ENCODE measurements around the gene STEAP4.

Gene STEAP4

DNA sequence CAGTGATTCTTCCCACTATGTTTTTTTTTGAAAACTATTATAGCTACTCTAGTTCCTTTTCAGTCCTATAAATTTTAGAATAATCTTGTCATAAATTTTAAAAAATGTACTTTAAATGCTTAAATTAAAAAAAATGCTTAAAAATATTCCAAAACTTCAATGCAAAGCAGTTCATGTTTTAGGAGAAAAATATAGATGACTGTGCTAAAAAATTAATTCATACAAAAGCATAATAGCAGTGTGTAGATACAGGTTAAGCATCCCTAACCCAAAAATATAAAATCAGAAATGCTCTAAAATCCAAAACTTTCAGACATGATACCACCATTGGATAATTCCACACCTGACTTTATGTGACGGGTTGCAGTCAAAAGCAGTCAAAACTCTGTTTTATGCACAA, 12.8 kb downstream of the STEAP4 start:
- no peak for DNase-seq (ENCODE audit: low read depth)
- H3K4me3 ChIP-seq (ENCODE audit: low read length), result no peak overlapping the region
- TF ChIP-seq, protein P1, sequence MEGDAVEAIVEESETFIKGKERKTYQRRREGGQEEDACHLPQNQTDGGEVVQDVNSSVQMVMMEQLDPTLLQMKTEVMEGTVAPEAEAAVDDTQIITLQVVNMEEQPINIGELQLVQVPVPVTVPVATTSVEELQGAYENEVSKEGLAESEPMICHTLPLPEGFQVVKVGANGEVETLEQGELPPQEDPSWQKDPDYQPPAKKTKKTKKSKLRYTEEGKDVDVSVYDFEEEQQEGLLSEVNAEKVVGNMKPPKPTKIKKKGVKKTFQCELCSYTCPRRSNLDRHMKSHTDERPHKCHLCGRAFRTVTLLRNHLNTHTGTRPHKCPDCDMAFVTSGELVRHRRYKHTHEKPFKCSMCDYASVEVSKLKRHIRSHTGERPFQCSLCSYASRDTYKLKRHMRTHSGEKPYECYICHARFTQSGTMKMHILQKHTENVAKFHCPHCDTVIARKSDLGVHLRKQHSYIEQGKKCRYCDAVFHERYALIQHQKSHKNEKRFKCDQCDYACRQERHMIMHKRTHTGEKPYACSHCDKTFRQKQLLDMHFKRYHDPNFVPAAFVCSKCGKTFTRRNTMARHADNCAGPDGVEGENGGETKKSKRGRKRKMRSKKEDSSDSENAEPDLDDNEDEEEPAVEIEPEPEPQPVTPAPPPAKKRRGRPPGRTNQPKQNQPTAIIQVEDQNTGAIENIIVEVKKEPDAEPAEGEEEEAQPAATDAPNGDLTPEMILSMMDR (IDR thresholded peaks at IDR 0.05; ENCODE audit: insufficient read depth, low read depth, low read length, missing control alignments), result no peak

DNA sequence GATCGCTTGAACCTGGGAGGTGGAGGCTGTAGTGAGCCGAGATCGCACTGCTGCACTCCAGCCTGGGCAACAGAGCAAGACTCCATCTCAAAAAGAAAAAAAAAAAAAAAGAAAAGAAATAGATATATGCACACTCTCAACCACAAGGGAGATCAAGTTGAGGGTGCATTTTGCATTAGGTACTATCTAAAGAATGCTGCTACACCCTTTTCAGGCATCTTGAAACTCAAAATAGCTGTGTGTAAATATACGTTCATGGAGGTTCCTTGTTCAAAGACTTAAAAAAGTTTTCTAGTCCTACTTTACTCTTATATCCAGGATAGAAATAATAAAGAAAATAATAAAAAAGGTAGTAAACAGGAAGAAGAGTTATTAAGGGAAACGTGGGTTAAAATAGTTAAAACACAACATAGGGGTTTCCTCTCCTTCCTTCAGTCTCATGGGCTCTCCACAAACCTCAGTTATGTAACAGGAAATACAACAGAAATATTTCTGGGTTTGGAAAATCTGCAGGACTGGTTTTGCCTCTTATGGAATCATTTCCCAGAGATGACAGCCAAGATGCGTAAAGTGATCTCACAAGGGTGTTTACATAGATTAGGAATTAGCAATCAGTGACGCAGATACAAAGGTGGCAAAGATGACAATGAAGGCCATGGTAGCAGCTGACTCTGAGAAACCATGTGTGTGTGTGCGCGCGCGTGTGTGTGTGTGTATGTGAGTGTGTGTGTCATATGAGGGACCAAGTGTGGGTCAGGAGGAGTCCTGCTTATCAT, 15.1 kb downstream of the STEAP4 start:
- TF ChIP-seq, protein P1 (IDR thresholded peaks at IDR 0.05; ENCODE audit: insufficient read depth, low read depth, low read length, missing control alignments), result no peak
- H3K4me3 ChIP-seq (ENCODE audit: low read length), result no peak overlapping the region
- DNase-seq (ENCODE audit: low read depth), result peak; percentile 95

DNA sequence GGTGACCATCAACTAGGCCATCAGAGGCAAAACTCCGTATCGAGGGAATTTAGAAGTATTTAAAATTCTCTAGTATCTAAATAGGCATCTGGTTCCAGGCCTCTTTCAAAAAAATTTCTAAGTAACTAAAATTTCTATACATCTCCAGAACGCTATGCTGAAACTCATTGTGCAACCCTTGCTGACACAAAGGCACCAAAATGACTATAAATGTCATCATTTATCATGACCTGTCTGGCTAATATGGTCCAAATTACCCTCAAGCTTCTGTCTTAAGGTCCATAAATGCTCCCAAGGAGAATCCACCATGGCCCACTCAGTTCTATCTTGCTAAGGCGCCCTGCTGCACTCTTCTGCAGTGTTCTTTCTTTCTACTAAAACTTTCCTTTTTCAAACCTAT, 16.2 kb downstream of the STEAP4 start:
- no peak overlapping the region for H3K4me3 ChIP-seq (ENCODE audit: low read length)
- DNase-seq (ENCODE audit: low read depth), result no peak
- TF ChIP-seq, protein P1 (IDR thresholded peaks at IDR 0.05; ENCODE audit: insufficient read depth, low read depth, low read length, missing control alignments), result no peak

DNA sequence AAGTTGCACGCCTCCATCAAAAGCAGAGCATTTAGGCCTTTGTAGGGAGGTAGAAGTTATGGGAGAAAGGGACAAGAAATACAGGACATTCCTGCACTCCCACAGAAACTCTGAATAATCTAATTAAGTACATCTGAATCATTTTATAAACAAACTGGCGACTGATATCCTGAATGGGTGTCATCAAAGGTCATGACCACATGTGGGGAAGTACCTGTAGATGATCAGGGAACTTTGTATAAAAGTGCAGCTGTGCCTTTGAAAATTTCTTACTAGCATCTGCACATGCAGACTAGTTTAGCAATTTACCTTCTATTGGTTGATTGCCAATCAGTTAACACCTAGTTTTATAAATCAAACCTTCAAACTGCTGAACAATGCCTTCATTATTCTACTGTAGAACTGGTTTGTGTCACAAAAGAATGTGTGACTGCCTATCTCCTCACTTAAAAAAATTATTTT, 17.1 kb downstream of the STEAP4 start:
- peak; percentile 91 for DNase-seq (ENCODE audit: low read depth)
- TF ChIP-seq, protein P1 (IDR thresholded peaks at IDR 0.05; ENCODE audit: insufficient read depth, low read depth, low read length, missing control alignments), result no peak
- H3K4me3 ChIP-seq (ENCODE audit: low read length), result no peak overlapping the region

DNA sequence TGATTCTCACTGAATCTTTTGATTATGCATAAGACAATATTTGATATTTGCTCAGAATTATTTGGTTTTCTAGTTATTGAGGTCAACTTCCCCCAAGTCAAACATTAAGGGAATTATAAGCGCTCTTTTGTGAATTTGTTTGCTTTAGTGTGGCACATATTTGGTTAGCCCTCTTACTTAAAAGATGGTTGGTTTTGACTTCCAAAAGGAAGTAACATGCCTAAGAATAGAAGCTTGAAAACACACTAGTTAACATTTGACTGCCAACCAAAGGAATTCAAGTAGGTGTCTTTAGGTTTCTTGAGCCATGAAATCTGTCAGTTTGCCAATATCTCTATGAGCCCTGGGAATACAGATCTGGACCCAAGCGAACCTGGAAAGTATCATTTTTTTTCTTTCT, 24.9 kb downstream of the STEAP4 start:
- TF ChIP-seq, protein P1 (IDR thresholded peaks at IDR 0.05; ENCODE audit: insufficient read depth, low read depth, low read length, missing control alignments), result no peak
- no peak for DNase-seq (ENCODE audit: low read depth)
- no peak overlapping the region for H3K4me3 ChIP-seq (ENCODE audit: low read length)

DNA sequence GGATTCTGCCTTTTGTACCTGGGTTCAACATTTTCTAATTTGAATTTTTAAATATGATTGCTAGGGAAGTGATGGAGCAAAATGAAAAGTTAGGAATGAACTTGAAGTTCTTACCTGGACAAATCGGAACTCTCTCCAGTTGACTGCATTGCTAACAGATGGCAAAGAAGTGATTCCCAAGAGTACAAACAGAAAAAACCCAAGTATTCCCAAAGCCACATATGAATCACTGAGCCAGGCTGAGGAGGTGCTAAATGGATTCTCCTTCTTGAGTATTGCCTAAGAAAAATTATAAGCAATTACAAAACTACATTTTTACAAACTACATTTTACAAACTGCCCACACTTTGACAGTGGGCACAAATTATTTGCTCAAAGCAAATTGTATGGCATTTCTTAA, 25.9 kb downstream of the STEAP4 start:
- no peak for DNase-seq (ENCODE audit: low read depth)
- TF ChIP-seq, protein P1 (IDR thresholded peaks at IDR 0.05; ENCODE audit: insufficient read depth, low read depth, low read length, missing control alignments), result no peak

DNA sequence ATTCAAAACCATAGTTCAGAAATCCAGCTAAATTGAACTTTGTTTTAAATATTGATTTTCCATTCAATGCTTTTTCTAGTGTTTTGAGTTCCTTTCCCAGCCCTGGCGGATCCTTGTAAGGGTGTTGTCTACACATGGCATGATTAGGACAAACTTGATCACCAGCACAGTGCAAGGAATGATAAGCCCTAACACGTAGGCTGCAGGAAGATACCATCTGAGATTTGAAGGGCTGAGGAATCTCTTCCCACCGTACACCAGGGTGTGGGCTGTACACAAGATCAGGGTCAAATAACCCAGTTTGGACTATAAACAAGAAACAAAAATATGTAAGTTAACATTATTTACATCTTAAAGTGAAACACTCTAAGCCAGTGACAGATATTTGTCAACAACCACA, 27.4 kb downstream of the STEAP4 start:
- TF ChIP-seq, protein P1 (IDR thresholded peaks at IDR 0.05; ENCODE audit: insufficient read depth, low read depth, low read length, missing control alignments), result no peak
- no peak overlapping the region for H3K4me3 ChIP-seq (ENCODE audit: low read length)
- DNase-seq (ENCODE audit: low read depth), result peak; percentile 46

More for the DNA sequence above, 25.9 kb downstream of the STEAP4 start:
- H3K4me3 ChIP-seq (ENCODE audit: low read length), result no peak overlapping the region

Data from epithelial cell of esophagus (primary cell).